ENCODE data around the gene NIM1K.
"Not testable (repeated sequence)": the region's sequence is repeated elsewhere in the genome, so short reads cannot be mapped to it uniquely, and the experiment has no call there.

The NIM1K gene

GRCh38 chr5:43314724-43315123 is 122.7 kb downstream of the NIM1K start:
- Mint-ChIP-seq H3K27me3 (ENCODE audit: low read depth) (no peaks in the 10 kb centered on the region), H3K4me3 (no peak overlapping the region), H3K27ac (peak overlapping the region; percentile 98), H3K4me1 (ENCODE audit: low read depth) (peaks cover 47% of the 10 kb centered on the region), H3K36me3 (ENCODE audit: low read depth) (peaks cover 15% of the 10 kb centered on the region), H3K9me3 (peaks cover 16% of the 10 kb centered on the region)

GRCh38 chr5:43315263-43315662 is 123.2 kb downstream of the NIM1K start:
- Mint-ChIP-seq H3K36me3 (ENCODE audit: low read depth) (peaks cover 15% of the 10 kb centered on the region), H3K4me3 (no peak overlapping the region), H3K27ac (peak overlapping the region; percentile 85), H3K27me3 (ENCODE audit: low read depth) (no peaks in the 10 kb centered on the region), H3K4me1 (ENCODE audit: low read depth) (peaks cover 42% of the 10 kb centered on the region), H3K9me3 (peaks cover 16% of the 10 kb centered on the region)

- peaks cover 18% of the 10 kb centered on the region for H3K9me3 Mint-ChIP-seq
- H3K4me1 Mint-ChIP-seq (ENCODE audit: low read depth) = peaks cover 40% of the 10 kb centered on the region
- peak overlapping the region; percentile 85 for H3K27ac Mint-ChIP-seq
- H3K27me3 Mint-ChIP-seq (ENCODE audit: low read depth) = no peaks in the 10 kb centered on the region
- no peak overlapping the region for H3K4me3 Mint-ChIP-seq
- H3K36me3 Mint-ChIP-seq (ENCODE audit: low read depth) = peaks cover 14% of the 10 kb centered on the region
These were observed 123.7 kb downstream of the NIM1K start for GRCh38 chr5:43315682-43316081.

- Mint-ChIP-seq H3K4me1 (ENCODE audit: low read depth) (peaks cover 35% of the 10 kb centered on the region), H3K4me3 (no peak overlapping the region), H3K36me3 (ENCODE audit: low read depth) (peaks cover 15% of the 10 kb centered on the region), H3K27ac (no peak overlapping the region), H3K27me3 (ENCODE audit: low read depth) (no peaks in the 10 kb centered on the region), H3K9me3 (peaks cover 22% of the 10 kb centered on the region)
These were observed 124.4 kb downstream of the NIM1K start for GRCh38 chr5:43316421-43316820.

- no peak overlapping the region for H3K27ac Mint-ChIP-seq
- no peak overlapping the region for H3K4me3 Mint-ChIP-seq
- H3K36me3 Mint-ChIP-seq (ENCODE audit: low read depth) = peaks cover 4% of the 10 kb centered on the region
- no peaks in the 10 kb centered on the region for H3K4me1 Mint-ChIP-seq (ENCODE audit: low read depth)
- H3K9me3 Mint-ChIP-seq = peaks cover 16% of the 10 kb centered on the region
- H3K27me3 Mint-ChIP-seq (ENCODE audit: low read depth) = peaks cover 3% of the 10 kb centered on the region
These were observed 128.8 kb downstream of the NIM1K start for GRCh38 chr5:43320846-43321245.

GRCh38 chr5:43323488-43323887 is 131.5 kb downstream of the NIM1K start:
- not testable (repeated sequence) for H3K27me3 Mint-ChIP-seq (ENCODE audit: low read depth); H3K27ac Mint-ChIP-seq; H3K4me3 Mint-ChIP-seq; H3K36me3 Mint-ChIP-seq (ENCODE audit: low read depth); H3K4me1 Mint-ChIP-seq (ENCODE audit: low read depth)
- peaks cover 18% of the 10 kb centered on the region for H3K9me3 Mint-ChIP-seq

GRCh38 chr5:43325624-43326023 is 133.6 kb downstream of the NIM1K start:
- not testable (repeated sequence) for H3K36me3 Mint-ChIP-seq (ENCODE audit: low read depth); H3K4me3 Mint-ChIP-seq; H3K27me3 Mint-ChIP-seq (ENCODE audit: low read depth); H3K27ac Mint-ChIP-seq; H3K4me1 Mint-ChIP-seq (ENCODE audit: low read depth)
- peaks cover 17% of the 10 kb centered on the region for H3K9me3 Mint-ChIP-seq

Measured in T-helper 1 cell treated with Interleukin-12 subunit alpha and Interleukin-12 subunit beta and Interleukin-4 antibody, amounts not matched to agents 30 μg/mL and 1 μg/mL, for 36 hours (primary cell).